A549 (cell line): ENCODE measurements around the gene TTC7B. TPM values are rescaled to one million over a fixed set of nuclear protein-coding genes. Genes with fewer than 3 reads are reported as not detected.

Source experiments
- ATAC-seq, 2 experiments: fragments of 200-7000 bp in 1 of 2; fragments of >200 bp in 1 of 2; cut with Nextera tagmentation in 1 of 2; cut with Tn5 transposase in 1 of 2; 3 replicates each; pipeline versions ENCODE4 v1.8.0 to v1.9.1; 2018 to 2020; ENCODE audit warnings: mild to moderate bottlenecking in 1 of 2, moderate library complexity in 1 of 2
- CTCF ChIA-PET: fragments of 300-600 bp; sonication (Branson Sonifier 250); formaldehyde crosslinking; extraction: SDS; loops from one replicate; lab custom pipeline; 2021; ENCODE audit warnings: antibody characterized with exemption, inconsistent platforms; lab: Yijun Ruan, JAX
- POLR2A ChIA-PET: fragments of 350-600 bp; formaldehyde crosslinking; extraction: SDS; loops from one replicate; lab custom pipeline; 2021; ENCODE audit warnings: antibody characterized with exemption, inconsistent platforms; lab: Yijun Ruan, JAX
- DNase-seq, 2 experiments: peaks; one replicate each; pipeline versions ENCODE4 v3.0.0 to v3.0.0-alpha.2; 2011 to 2016; ENCODE audit warnings: low read depth in 1 of 2, low spot score in 1 of 2
- FAIRE-seq: peaks from 2 replicates; lab custom pipeline; 2011; peaks lifted over from hg19 to GRCh38; lab: Jason Lieb, UNC
- H3K27ac ChIP-seq, 2 experiments: fragments of >200 bp; sonication (Bioruptor Twin); formaldehyde crosslinking; 3 replicates each; pipeline ENCODE4 v1.5.1; 2016 to 2017
- H3K4me1 ChIP-seq: fragments of >200 bp; sonication (Bioruptor Twin); formaldehyde crosslinking; 3 replicates; pipeline ENCODE4 v1.6.1; 2016
- H3K4me2 ChIP-seq: fragments of >200 bp; sonication (Bioruptor Twin); formaldehyde crosslinking; 3 replicates; pipeline ENCODE4 v1.6.1; 2016
- H3K4me3 ChIP-seq: fragments of >200 bp; sonication (Bioruptor Twin); formaldehyde crosslinking; 3 replicates; pipeline ENCODE4 v1.5.1; 2016
- H3K9me3 ChIP-seq: fragments of >200 bp; sonication (Bioruptor Twin); formaldehyde crosslinking; 3 replicates; pipeline ENCODE4 v1.6.1; 2016
- CEBPB ChIP-seq, 2 experiments: fragments of >200 bp in 1 of 2; sonication (Bioruptor Twin) in 1 of 2; formaldehyde crosslinking in 1 of 2; IDR thresholded peaks; 2 replicates each; pipeline ENCODE4 v1.6.1; 2012 to 2016
- CHD4 ChIP-seq: fragments of 200-600 bp; sonication (generic); IDR thresholded peaks from 2 replicates; pipeline ENCODE4 v1.6.1; 2016; ENCODE audit warnings: antibody characterized with exemption, mild to moderate bottlenecking, borderline replicate concordance
- FOSB ChIP-seq: fragments of 250-450 bp; sonication (Bioruptor Pico); IDR thresholded peaks from 2 replicates; pipeline ENCODE4 v1.5.0; 2020; ENCODE audit warnings: mild to moderate bottlenecking, moderate library complexity
- FOXS1 ChIP-seq: fragments of 250-450 bp; sonication (Bioruptor Pico); IDR thresholded peaks from 2 replicates; pipeline ENCODE4 v1.5.0; 2020; ENCODE audit warnings: mild to moderate bottlenecking, moderate library complexity
- HDAC2 ChIP-seq: fragments of 200-600 bp; sonication (generic); IDR thresholded peaks from 2 replicates; pipeline ENCODE4 v1.6.1; 2016
- HMGXB4 ChIP-seq: fragments of 250-450 bp; sonication (Bioruptor Pico); IDR thresholded peaks from 2 replicates; pipeline ENCODE4 v1.5.0; 2021; ENCODE audit warnings: mild to moderate bottlenecking, moderate library complexity, borderline replicate concordance
- HOXB5 ChIP-seq: fragments of 250-450 bp; sonication (Bioruptor Pico); IDR thresholded peaks from 2 replicates; pipeline ENCODE4 v1.5.0; 2020; ENCODE audit warnings: mild to moderate bottlenecking, moderate library complexity
- MAX ChIP-seq: IDR thresholded peaks from 2 replicates; pipeline ENCODE4 v1.6.1; 2012
- NPAS2 ChIP-seq: fragments of 250-450 bp; sonication (Bioruptor Pico); IDR thresholded peaks from 2 replicates; pipeline ENCODE4 v1.8.0; 2022; ENCODE audit warnings: mild to moderate bottlenecking, moderate library complexity, borderline replicate concordance
- PBX3 ChIP-seq: IDR thresholded peaks from 2 replicates; pipeline ENCODE4 v1.6.1; 2012
- POLR2A ChIP-seq: IDR thresholded peaks from 2 replicates; pipeline ENCODE4 v1.6.1; 2012; ENCODE audit warnings: mild to moderate bottlenecking, low read length
- POLR2AphosphoS2 ChIP-seq: conservative IDR thresholded peaks from 2 replicates; pipeline ENCODE4 v1.6.1; 2012; ENCODE audit warnings: low read length, improper control_type of control experiment, inconsistent platforms
- RAD21 ChIP-seq, 2 experiments: fragments of >200 bp in 1 of 2; sonication (Bioruptor Twin) in 1 of 2; formaldehyde crosslinking in 1 of 2; IDR thresholded peaks in 1 of 2; conservative IDR thresholded peaks in 1 of 2; 2 replicates in 1 of 2; 3 replicates in 1 of 2; pipeline ENCODE4 v1.6.1; 2012 to 2018; ENCODE audit warnings: inconsistent platforms in 1 of 2
- RFX5 ChIP-seq: fragments of 450-650 bp; IDR thresholded peaks from 2 replicates; pipeline ENCODE4 v1.7.1; 2014; ENCODE audit warnings: antibody characterized with exemption, mild to moderate bottlenecking, moderate library complexity
- RNF2 ChIP-seq: fragments of 200-600 bp; sonication (generic); IDR thresholded peaks from 2 replicates; pipeline ENCODE4 v1.6.1; 2016; ENCODE audit warnings: low read depth, mild to moderate bottlenecking, antibody characterized with exemption, moderate library complexity, borderline replicate concordance
- USF2 ChIP-seq: fragments of 450-650 bp; IDR thresholded peaks from 2 replicates; pipeline ENCODE4 v1.6.1; 2014; ENCODE audit warnings: antibody characterized with exemption
- ZC3H11A ChIP-seq: fragments of 450-650 bp; IDR thresholded peaks from 2 replicates; pipeline ENCODE4 v1.6.1; 2014; ENCODE audit warnings: antibody characterized with exemption, mild to moderate bottlenecking
- ZNF302 ChIP-seq: fragments of 250-450 bp; sonication (Bioruptor Pico); IDR thresholded peaks from 2 replicates; pipeline ENCODE4 v1.9.0; 2021; ENCODE audit warnings: inconsistent platforms, mild to moderate bottlenecking, moderate library complexity
- ZSCAN20 ChIP-seq: fragments of 250-450 bp; sonication (Bioruptor Pico); IDR thresholded peaks from 2 replicates; pipeline ENCODE4 v1.8.0; 2022; ENCODE audit warnings: mild to moderate bottlenecking, moderate library complexity
- WGBS: methylation state at CpG from one replicate; pipeline ENCODE4 v1.1.6; 2017; ENCODE audit errors: missing lambda C conversion rate; 5-methylcytosine and 5-hydroxymethylcytosine counted together
- polyA plus RNA-seq, 4 experiments: library from polyadenylated mRNA; depleted of rRNA in 3 of 4; stranded (reverse); fragments of >200 nt; fragmentation: RNase III in 1 of 4; extraction: RNeasy Plus Mini Kit Qiagen cat#74134 plus additional on column Dnase treatment in 1 of 4; gene quantifications; 2 replicates in 3 of 4; 3 replicates in 1 of 4; pipeline ENCODE4 v1.2.3, GENCODE V29; 2011 to 2017
- TF ChIP-seq, protein P1 (sequence below): IDR thresholded peaks from 2 replicates; pipeline ENCODE4 v1.6.1; 2012; ENCODE audit warnings: low read depth, borderline replicate concordance

The TTC7B gene
- polyA plus RNA-seq, 2 of the 4 experiments (the other 2 are of a cell fraction), result 16.6 to 28.0 TPM

DNA sequence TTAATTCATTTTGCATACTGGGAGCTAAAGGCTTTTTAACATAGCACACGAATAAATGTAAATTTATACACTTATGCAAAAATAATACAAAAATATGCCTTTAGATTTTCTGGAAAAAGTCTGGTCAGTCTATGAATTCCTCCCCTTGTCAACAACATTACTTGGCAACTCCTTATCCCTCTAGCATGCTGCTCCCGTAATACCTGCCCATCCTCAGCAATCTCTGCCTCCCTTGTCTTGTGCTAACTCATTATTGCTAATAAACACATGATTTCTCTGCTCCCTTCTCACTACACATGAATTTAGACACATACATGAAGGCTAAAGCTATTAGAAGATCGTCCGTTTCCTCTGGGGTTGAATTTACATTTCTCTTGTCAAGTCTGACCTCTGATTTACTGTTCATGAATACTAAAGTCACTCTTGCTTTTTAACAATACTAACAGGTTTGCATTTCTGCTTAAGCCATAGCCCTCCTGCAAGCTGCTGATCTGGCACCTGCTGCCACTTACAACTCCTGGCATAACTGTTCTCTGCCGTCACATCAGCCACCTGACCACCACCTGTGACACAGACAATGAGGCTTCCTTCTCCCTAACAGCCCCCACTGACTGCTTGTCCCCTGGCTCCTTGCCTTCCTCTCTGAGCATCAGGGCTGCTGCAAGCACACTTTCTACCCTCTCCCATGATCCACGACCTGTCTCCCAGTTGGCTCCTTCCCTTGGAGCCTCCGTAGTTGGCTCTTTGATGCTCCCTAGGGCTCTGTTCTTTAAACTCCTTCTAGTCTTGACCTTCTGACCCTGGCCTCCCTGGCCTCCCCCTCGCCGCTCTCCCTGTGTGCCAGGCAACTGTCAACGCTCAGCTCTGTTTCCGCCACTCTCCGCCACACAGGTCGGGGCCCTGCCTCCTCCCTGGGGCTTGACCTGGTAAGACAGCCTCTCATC is 241.8 kb downstream of the TTC7B start:
- no peak overlapping the region for H3K4me3 ChIP-seq
- WGBS, result 86% methylated on average over 13 of the region's 13 CpGs
- DNase-seq, result no peak
- no peak overlapping the region for H3K27ac ChIP-seq
- ATAC-seq, result no peak
- ChIA-PET CTCF (interaction anchor here (1.1 to 2.3 kb wide), 3 partner anchors 31 to 186 kb away, joined by 3 to 6 read pairs (median 3); no protein-coding TSS in a partner anchor), POLR2A (no interaction called here)
- no peak overlapping the region for H3K4me2 ChIP-seq
- no peaks in the 10 kb centered on the region for H3K4me1 ChIP-seq
- H3K9me3 ChIP-seq, result no peaks in the 10 kb centered on the region
- TF ChIP-seq NPAS2 (CRISPR knock-in tag) (no peak), CEBPB (IDR thresholded peaks at IDR 0.05) (no peak)
- TF ChIP-seq, protein P1, sequence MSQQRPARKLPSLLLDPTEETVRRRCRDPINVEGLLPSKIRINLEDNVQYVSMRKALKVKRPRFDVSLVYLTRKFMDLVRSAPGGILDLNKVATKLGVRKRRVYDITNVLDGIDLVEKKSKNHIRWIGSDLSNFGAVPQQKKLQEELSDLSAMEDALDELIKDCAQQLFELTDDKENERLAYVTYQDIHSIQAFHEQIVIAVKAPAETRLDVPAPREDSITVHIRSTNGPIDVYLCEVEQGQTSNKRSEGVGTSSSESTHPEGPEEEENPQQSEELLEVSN, result no peak
- FAIRE-seq, result no peak

DNA sequence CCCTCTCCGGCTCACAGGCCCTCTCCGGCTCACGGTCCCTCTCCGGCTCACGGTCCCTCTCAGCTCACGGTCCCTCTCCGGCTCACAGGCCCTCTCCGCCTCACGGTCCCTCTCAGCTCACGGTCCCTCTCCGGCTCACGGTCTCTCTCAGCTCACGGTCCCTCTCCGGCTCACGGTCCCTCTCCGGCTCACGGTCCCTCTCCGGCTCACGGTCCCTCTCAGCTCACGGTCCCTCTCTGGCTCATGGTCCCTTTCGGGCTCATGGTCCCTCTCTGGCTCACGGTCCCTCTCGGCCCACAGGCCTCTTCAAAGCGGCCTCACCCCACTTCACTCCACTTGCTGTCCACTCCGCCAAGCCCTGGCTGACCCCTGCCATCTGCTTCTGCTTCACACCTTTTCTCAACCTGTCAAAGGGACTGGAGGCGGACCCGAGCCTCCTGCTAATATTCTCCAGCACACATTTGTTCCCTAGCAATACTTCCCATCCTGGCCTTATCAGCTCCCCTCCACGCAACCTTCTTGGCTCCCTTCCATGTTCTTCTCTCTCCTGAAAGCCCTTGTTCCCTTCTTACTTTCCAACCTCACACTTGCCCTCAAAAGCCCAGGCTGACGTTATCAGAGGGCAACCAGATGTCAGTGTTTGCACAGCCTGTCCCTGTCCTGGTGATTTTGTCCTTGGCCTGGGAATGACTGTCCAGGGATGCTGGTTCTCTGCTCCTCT is 242.7 kb downstream of the TTC7B start:
- no peak overlapping the region for H3K4me2 ChIP-seq
- DNase-seq (no peak), FAIRE-seq (no peak), ATAC-seq (no peak)
- ChIA-PET POLR2A (no interaction called here), CTCF (interaction anchor here (1.1 to 2.3 kb wide), 3 partner anchors 13 to 186 kb away, joined by 3 to 6 read pairs (median 4); no protein-coding TSS in a partner anchor)
- 94% methylated on average over 29 of the region's 29 CpGs for WGBS
- no peak overlapping the region for H3K27ac ChIP-seq
- no peak for TF ChIP-seq HOXB5 (CRISPR knock-in tag)
- TF ChIP-seq RNF2, result no peak
- no peaks in the 10 kb centered on the region for H3K4me1 ChIP-seq
- H3K4me3 ChIP-seq, result no peak overlapping the region
- H3K9me3 ChIP-seq, result no peaks in the 10 kb centered on the region

DNA sequence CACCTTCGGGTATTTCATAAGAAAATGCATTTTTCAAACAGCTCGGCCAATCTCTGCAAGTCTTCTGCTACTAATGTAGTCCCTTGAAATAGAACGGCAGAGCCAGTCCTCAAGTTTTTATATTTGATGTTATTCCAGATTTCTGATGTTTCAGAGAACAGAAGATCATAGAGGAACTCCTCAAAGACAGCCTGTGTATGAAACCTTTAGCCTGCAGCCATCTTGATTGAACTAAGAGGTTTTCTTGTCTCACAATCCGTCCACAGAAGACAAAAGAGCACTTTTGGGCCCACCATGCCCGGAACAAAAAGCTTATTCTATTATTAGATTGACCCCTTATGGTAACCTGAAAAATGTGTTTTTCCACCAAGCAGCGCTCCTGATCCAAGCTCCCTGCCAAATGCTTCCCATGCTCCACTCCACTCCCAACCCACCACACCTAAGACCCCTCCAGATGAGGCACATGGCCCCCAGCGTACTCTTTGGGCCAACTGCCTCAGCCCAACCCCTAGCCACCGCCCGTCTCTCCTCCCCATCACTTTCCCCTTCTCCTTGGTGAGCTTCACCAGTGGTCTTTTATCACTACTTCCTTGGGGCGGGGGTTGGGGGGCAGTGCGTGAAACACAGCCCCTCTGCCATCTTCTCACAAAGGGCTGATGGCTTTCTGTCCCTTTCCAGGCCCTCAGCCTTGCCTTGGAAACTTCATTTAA is 243.6 kb downstream of the TTC7B start:
- 90% methylated on average over 11 of the region's 11 CpGs for WGBS
- no peak for DNase-seq
- ChIA-PET POLR2A (no interaction called here), CTCF (interaction anchor here (1.1 to 2.3 kb wide), 2 partner anchors 12 to 187 kb away, joined by 4 to 6 read pairs; no protein-coding TSS in a partner anchor)
- Histone ChIP-seq H3K27ac (no peak overlapping the region), H3K9me3 (no peaks in the 10 kb centered on the region), H3K4me2 (no peak overlapping the region), H3K4me1 (no peaks in the 10 kb centered on the region), H3K4me3 (no peak overlapping the region)
- FAIRE-seq, result no peak
- TF ChIP-seq PBX3 (no peak), POLR2AphosphoS2 (no peak), MAX (no peak), RFX5 (no peak), ZNF302 (CRISPR knock-in tag) (no peak), FOXS1 (CRISPR knock-in tag) (no peak), RAD21 (conservative IDR thresholded peaks at IDR 0.05 in 1 of 2, IDR thresholded peaks at IDR 0.05 in 1 of 2) (no peak), FOSB (CRISPR knock-in tag) (no peak), ZSCAN20 (CRISPR knock-in tag) (no peak), POLR2A (no peak), HMGXB4 (no peak), ZC3H11A (no peak), USF2 (no peak), HDAC2 (no peak), CHD4 (no peak)
- ATAC-seq, result no peak
